Measurements from ENCODE around the gene CADPS2. TPM values are rescaled to one million over a fixed set of nuclear protein-coding genes. Genes with fewer than 3 reads are reported as not detected.

Gene CADPS2
- total and polyA plus RNA-seq, 10 of the 15 experiments (the other 5 are each of a cell fraction or from before 2014, with no cell fraction given) = 0.05 to 7.5 (median 0.25) TPM

GRCh38 chr7:122363144-122363543 lies 523.1 kb downstream of the CADPS2 start (continued):
- TF ChIP-seq CUX1 (IDR thresholded peaks at IDR 0.05; ENCODE audit: insufficient replicate concordance, low read depth, low read length) (no peak), SIN3A (IDR thresholded peaks at IDR 0.05; ENCODE audit: low read depth, low read length) (no peak)
- TF ChIP-seq, protein P1, sequence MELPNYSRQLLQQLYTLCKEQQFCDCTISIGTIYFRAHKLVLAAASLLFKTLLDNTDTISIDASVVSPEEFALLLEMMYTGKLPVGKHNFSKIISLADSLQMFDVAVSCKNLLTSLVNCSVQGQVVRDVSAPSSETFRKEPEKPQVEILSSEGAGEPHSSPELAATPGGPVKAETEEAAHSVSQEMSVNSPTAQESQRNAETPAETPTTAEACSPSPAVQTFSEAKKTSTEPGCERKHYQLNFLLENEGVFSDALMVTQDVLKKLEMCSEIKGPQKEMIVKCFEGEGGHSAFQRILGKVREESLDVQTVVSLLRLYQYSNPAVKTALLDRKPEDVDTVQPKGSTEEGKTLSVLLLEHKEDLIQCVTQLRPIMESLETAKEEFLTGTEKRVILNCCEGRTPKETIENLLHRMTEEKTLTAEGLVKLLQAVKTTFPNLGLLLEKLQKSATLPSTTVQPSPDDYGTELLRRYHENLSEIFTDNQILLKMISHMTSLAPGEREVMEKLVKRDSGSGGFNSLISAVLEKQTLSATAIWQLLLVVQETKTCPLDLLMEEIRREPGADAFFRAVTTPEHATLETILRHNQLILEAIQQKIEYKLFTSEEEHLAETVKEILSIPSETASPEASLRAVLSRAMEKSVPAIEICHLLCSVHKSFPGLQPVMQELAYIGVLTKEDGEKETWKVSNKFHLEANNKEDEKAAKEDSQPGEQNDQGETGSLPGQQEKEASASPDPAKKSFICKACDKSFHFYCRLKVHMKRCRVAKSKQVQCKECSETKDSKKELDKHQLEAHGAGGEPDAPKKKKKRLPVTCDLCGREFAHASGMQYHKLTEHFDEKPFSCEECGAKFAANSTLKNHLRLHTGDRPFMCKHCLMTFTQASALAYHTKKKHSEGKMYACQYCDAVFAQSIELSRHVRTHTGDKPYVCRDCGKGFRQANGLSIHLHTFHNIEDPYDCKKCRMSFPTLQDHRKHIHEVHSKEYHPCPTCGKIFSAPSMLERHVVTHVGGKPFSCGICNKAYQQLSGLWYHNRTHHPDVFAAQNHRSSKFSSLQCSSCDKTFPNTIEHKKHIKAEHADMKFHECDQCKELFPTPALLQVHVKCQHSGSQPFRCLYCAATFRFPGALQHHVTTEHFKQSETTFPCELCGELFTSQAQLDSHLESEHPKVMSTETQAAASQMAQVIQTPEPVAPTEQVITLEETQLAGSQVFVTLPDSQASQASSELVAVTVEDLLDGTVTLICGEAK (IDR thresholded peaks at IDR 0.05; ENCODE audit: borderline replicate concordance) = no peak
